Endometrial microvascular endothelial cells (primary cell): ENCODE data around the gene REV1. TPM values are rescaled to one million over a fixed set of nuclear protein-coding genes. Genes with fewer than 3 reads are reported as not detected.
"Not testable (repeated sequence)": the region's sequence is repeated elsewhere in the genome, so short reads cannot be mapped to it uniquely, and the experiment has no call there.

ENCODE experiments used
- in situ Hi-C: cut with HindIII; loops from 2 replicates; pipeline ENCODE4 v1.10.0; 2017; ENCODE audit warnings: low sequenced_read_pairs, low pct_unique_long_range_greater_than_20kb; ENCODE audit errors: inconsistent ontology term
- total RNA-seq: library from RNA; depleted of rRNA; stranded (reverse); fragments of >200 nt; gene quantifications from one replicate; pipeline ENCODE4 v1.2.3, GENCODE V29; 2015; ENCODE audit errors: inconsistent ontology term

The REV1 gene
- total RNA-seq, 1 donor from 2014 or later, result 17.7 TPM

DNA sequence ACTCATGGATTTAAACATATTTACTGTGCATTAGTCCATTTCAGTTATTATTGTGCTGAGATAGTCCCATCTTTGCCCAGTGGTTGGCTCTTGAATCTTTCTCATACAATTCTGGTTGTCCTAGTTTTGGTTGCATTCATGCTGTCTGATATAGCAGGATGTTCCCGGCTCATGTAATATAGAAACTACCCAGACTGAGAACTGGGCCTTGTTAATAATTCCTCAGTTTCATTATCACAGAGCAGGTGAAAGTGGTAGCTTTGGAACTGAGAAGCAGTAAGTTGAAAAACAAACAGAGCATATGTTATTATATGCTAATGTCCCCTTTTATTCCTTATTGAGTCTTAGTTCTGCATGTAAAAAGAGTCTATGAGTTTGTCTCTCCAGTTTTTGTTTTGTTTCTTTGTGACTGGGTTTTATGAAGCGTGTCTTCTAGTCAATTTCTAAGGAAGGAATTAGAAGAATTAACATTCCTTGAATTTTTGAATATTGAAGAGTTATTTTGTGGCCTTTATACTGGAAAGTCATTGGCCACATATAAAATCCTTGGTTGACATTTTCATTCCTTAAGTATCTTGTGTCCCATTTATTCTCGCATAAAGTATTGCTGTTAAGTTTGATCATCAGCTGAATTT, 109.3 kb downstream of the REV1 start:
- in situ Hi-C loops, result no loop called here

DNA sequence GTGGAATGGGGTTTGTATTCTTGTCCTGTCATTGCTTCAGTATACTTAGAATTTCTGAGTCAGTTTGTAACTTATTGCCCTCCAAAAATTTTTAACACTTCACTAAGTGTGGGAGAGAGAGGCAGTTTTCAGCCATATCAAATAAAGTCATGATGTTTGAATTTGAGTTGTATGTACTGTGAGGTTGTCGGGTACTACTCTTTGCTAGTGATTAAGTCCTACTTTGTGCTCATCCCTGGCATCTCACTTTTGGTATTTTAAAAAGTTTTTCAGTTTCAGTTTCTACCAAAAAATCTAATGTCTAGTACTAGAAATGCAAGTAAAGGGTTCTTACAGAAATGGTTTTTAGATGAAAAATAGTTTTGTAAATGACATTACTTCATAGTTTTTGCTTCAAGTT, 111.9 kb downstream of the REV1 start:
- in situ Hi-C loops, result no loop called here

DNA sequence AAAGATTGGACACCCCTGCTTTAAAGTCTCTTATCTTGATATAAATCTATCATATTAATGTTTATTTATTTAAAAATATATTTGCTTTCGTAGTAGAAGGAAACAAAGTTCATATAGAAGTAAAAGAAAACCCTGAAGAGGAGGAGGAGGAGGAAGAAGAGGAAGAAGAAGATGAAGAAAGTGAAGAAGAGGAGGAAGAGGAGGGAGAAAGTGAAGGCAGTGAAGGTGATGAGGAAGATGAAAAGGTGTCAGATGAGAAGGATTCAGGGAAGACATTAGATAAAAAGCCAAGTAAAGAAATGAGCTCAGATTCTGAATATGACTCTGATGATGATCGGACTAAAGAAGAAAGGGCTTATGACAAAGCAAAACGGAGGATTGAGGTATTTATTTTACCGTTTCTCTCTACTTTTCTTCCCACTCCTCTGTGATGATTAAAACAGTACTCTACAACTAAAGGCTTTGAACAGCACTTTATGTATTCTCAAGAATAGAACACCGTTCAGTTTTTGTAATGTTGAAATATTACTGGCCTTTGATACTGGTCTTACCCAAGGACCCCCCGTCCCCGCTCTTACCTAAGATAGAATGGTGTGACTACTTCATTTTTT, 113.5 kb downstream of the REV1 start:
- in situ Hi-C loops, result no loop called here

DNA sequence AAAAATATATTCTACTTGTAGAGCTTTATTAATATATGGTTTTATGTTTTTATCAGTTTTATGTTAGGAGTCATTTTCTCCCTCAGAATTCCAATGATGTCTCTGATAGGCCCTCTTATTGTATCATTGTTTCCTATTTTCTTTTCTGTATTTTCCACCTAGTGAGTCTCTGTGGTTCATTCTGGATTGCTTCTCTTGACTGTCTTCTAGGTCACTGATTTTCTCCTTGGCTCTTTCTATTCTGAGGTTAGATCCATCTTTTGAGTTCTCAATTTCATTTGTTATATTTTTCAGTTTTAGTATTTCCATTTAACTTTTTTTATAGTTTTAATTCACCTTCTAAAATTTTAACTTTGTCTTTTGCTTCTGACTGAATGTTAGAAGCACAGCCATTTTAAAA, 115.1 kb downstream of the REV1 start:
- in situ Hi-C loops, result no loop called here

DNA sequence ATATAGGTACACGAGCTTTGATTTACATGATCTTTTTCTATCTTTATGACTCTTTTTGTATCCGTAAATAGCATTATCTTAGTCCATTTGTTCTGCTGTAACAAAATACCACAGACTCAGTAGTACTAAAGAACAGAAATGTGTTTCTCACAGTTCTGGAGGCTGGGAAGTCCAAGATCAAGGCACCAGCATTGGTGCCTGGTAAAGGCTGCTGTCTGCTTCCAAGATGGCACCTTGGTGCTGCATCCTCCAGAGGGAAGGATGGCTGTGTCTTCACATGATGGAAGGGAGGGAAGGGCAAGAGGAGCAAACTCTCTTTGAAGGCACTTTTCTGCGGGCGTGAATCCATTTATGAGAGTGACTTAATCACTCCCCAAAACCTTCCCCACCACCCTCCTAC, 116.7 kb downstream of the REV1 start:
- in situ Hi-C loops, result no loop called here

DNA sequence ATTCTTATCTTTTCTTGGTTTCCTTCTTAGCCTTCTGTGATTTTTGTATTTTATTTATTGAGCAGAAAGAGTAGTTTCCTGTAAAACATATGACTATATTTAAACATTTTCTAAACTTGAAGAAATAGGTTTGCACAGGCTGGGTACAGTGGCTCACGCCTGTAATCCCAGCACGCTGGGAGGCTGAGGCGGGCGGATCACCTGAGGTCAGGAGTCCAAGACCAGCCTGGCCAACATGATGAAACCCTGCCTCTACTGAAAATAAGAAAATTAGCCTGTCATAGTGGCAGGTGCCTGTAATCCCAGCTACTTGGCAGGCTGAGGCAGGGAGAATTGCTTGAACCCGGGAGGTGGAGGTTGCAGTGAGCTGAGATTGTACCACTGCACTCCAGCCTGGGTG, 121.0 kb downstream of the REV1 start:
- in situ Hi-C loops, result not testable (repeated sequence)

DNA sequence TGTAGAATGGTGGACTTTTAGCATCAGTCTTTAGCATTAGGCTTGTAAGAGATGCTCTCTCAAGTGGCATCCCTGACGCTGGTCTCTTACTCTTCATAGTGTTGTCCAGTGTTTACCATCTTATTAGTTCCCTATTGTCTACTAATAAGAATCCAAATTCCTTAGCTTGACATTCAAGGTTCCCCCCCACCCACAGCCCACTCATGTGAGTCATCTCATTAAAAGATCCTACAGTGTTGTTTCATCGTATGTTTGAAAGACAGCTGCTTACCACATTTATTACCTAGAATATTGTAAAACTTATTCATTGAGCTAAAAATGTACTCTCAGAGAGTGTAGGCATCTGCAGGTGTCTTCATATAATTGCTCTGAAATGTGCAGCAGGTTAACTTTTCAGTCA, 124.2 kb downstream of the REV1 start:
- in situ Hi-C loops, result no loop called here

DNA sequence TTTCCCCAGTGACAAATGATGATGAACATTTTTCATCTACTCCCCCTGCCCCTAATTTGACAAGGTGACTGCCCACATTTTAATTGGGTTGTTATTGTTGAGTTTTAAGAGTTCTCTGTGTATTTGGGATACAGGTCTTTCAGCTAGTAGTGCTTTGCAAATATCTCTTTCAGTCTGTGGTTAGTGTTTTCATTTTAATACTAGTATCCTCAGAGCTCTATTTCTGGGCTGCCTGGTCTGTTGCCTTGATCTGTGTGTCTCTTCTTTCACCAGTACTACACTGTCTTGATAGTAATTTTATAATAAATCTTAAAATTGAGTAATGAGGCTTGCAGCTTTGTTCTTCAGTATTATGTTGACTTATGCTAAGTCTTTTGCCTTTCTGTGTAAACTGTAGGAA, 133.0 kb downstream of the REV1 start:
- in situ Hi-C loops, result no loop called here

DNA sequence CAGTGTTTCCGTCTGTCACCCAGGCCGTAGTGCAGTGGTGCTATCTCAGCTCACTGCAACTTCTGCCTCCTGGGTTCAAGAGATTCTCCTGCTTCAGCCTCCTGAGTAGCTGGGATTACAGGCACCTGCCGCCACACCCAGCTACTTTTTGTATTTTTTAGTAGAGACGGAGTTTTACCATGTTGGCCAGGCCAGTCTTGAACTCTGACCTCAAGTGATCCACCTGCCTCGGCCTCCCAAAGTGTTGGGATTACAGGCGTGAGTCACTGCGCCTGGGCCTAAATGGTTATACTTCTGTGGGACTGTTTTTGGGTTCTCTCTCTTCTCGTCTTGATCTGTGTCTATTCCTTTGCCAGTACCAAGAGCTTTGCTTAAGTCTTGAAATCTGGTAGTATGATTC, 135.0 kb downstream of the REV1 start:
- in situ Hi-C loops, result not testable (repeated sequence)

DNA sequence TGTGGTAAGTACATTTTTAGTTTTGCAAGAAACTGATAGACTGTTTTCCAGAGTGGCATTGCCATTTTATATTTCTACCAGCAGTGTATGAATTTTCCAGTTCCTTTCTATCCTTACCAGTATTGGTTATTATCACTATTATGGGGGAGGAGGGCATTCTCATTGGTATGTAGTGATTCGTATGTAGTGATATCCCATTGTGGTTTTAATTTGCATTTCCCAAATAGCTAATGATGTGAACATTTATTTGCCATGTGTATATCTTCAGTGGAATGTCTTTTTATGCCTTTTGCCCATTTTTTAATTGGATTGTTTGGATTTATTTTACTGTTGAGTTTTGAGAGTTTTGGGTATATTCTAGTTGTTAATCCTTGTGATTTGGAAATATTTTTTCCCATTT, 135.7 kb downstream of the REV1 start:
- in situ Hi-C loops, result no loop called here

Other genes with a start within 250 kb of the REV1 start
- not detected for gene LYG2, start 234.4 kb downstream of the REV1 start, total RNA-seq
- gene LYG1, start 188.8 kb downstream of the REV1 start, total RNA-seq, result not detected
- 99.1 TPM for gene TXNDC9, start 153.7 kb downstream of the REV1 start, total RNA-seq
- gene EIF5B, start 152.6 kb downstream of the REV1 start, total RNA-seq, result 19.2 TPM